Cerebellar nuclear complex (tissue), 1 donor: ENCODE measurements around the gene SH3BP4.
"Not testable (repeated sequence)": the region's sequence is repeated elsewhere in the genome, so short reads cannot be mapped to it uniquely, and the experiment has no call there.

ENCODE experiments used
- DNase-seq, 2 experiments: peaks; one replicate each; lab custom pipeline; 2025; lab: John Stamatoyannopoulos, UW

Gene SH3BP4

GRCh38 chr2:235017441-235017840 lies 65.6 kb downstream of the SH3BP4 start:
- no peak for DNase-seq

GRCh38 chr2:235018838-235019237 lies 67.0 kb downstream of the SH3BP4 start:
- no peak for DNase-seq

- not testable (repeated sequence) for DNase-seq
Measured at GRCh38 chr2:235020141-235020540, 68.3 kb downstream of the SH3BP4 start.

GRCh38 chr2:235021752-235022151 lies 69.9 kb downstream of the SH3BP4 start:
- no peak for DNase-seq

- no peak for DNase-seq
Measured at GRCh38 chr2:235024191-235024860, 72.5 kb downstream of the SH3BP4 start.

- peak in 1 of 2 experiments; percentile 33 for DNase-seq
Measured at GRCh38 chr2:235024931-235025773, 73.3 kb downstream of the SH3BP4 start.

- DNase-seq, result no peak
Measured at GRCh38 chr2:235025800-235026536, 74.2 kb downstream of the SH3BP4 start.

GRCh38 chr2:235026649-235027557 lies 75.1 kb downstream of the SH3BP4 start:
- DNase-seq, result no peak

- DNase-seq, result no peak
Measured at GRCh38 chr2:235027558-235028214, 75.9 kb downstream of the SH3BP4 start.

- DNase-seq, result no peak
Measured at GRCh38 chr2:235028646-235029045, 76.8 kb downstream of the SH3BP4 start.

GRCh38 chr2:235029054-235029453 lies 77.2 kb downstream of the SH3BP4 start:
- DNase-seq, result no peak

- no peak for DNase-seq
Measured at GRCh38 chr2:235030126-235030525, 78.3 kb downstream of the SH3BP4 start.

- no peak for DNase-seq
Measured at GRCh38 chr2:235030936-235031335, 79.1 kb downstream of the SH3BP4 start.

GRCh38 chr2:235031686-235032373 lies 80.0 kb downstream of the SH3BP4 start:
- no peak for DNase-seq

GRCh38 chr2:235032466-235032865 lies 80.6 kb downstream of the SH3BP4 start:
- no peak for DNase-seq

GRCh38 chr2:235032949-235033348 lies 81.1 kb downstream of the SH3BP4 start:
- no peak for DNase-seq

- DNase-seq, result no peak
Measured at GRCh38 chr2:235034265-235035118, 82.7 kb downstream of the SH3BP4 start.

- DNase-seq, result no peak
Measured at GRCh38 chr2:235037604-235038166, 85.9 kb downstream of the SH3BP4 start.
